IMR-90 (cell line): ENCODE measurements around the gene RHOF. TPM values are rescaled to one million over a fixed set of nuclear protein-coding genes. Genes with fewer than 3 reads are reported as not detected.

Experiments used
- ATAC-seq: fragments of 200-7000 bp; cut with Tn5 transposase; 2 replicates; pipeline ENCODE4 v1.9.1; 2020; ENCODE audit warnings: low read depth, mild to moderate bottlenecking, moderate library complexity
- BruUV-seq: library from RNA; stranded (reverse); fragments of 400-500 nt; replicated peaks from 2 replicates; lab custom pipeline; 2021; lab: Mats Ljungman, UMichigan
- CTCF ChIA-PET: fragments of 300-600 bp; formaldehyde crosslinking; extraction: SDS; loops from one replicate; lab custom pipeline; 2021; ENCODE audit warnings: antibody characterized with exemption; lab: Yijun Ruan, JAX
- POLR2A ChIA-PET: fragments of 300-600 bp; sonication (Branson Sonifier 250); formaldehyde crosslinking; loops from one replicate; lab custom pipeline; 2022; ENCODE audit warnings: antibody characterized with exemption; ENCODE audit not compliant: unreplicated experiment; lab: Charles Lee
- DNase-seq: peaks from one replicate; pipeline ENCODE4 v3.0.0; 2013
- H2AFZ ChIP-seq: replicated peaks from 2 replicates; pipeline ENCODE3; 2013; ENCODE audit warnings: low read length, mild to moderate bottlenecking; ENCODE audit not compliant: poor library complexity
- H2AK5ac ChIP-seq: 2 replicates; pipeline ENCODE4 v1.6.1; 2013; ENCODE audit warnings: low read depth, low read length, inconsistent platforms
- H2AK9ac ChIP-seq: replicated peaks from 2 replicates; pipeline ENCODE3; 2013; ENCODE audit warnings: mild to moderate bottlenecking, low read depth, low read length, moderate library complexity; ENCODE audit not compliant: poor library complexity
- H2BK120ac ChIP-seq: 2 replicates; pipeline ENCODE4 v1.6.1; 2013; ENCODE audit warnings: low read depth, low read length, inconsistent platforms
- H2BK15ac ChIP-seq: 3 replicates; pipeline ENCODE4 v1.6.1; 2013; ENCODE audit warnings: low read depth, low read length, inconsistent platforms
- H2BK20ac ChIP-seq: 2 replicates; pipeline ENCODE4 v1.6.1; 2013; ENCODE audit warnings: low read depth, mild to moderate bottlenecking, inconsistent platforms, low read length, moderate library complexity
- H2BK5ac ChIP-seq: 2 replicates; pipeline ENCODE4 v1.6.1; 2013; ENCODE audit warnings: mild to moderate bottlenecking, low read depth, low read length, inconsistent platforms; ENCODE audit not compliant: poor library complexity, severe bottlenecking
- H3K14ac ChIP-seq: replicated peaks from 2 replicates; pipeline ENCODE4 v1.6.1; 2013; ENCODE audit warnings: low read depth, low read length, inconsistent platforms
- H3K18ac ChIP-seq: 2 replicates; pipeline ENCODE4 v1.6.1; 2013; ENCODE audit warnings: low read depth, low read length, control low read depth
- H3K23ac ChIP-seq: 2 replicates; pipeline ENCODE4 v1.6.1; 2013; ENCODE audit warnings: low read depth, low read length, inconsistent platforms
- H3K27ac ChIP-seq: 2 replicates; pipeline ENCODE4 v1.5.1; 2013; ENCODE audit warnings: mild to moderate bottlenecking, control low read depth, low read length; ENCODE audit not compliant: insufficient read depth
- H3K27me3 ChIP-seq: 2 replicates; pipeline ENCODE4 v1.6.1; 2013; ENCODE audit warnings: low read length; ENCODE audit not compliant: control insufficient read depth, insufficient read depth
- H3K36me3 ChIP-seq: 2 replicates; pipeline ENCODE4 v1.6.1; 2013; ENCODE audit warnings: low read length, mixed read lengths; ENCODE audit not compliant: control insufficient read depth, insufficient read depth
- H3K4ac ChIP-seq: 2 replicates; pipeline ENCODE4 v1.6.1; 2013; ENCODE audit warnings: low read depth, low read length, inconsistent platforms
- H3K4me1 ChIP-seq: 2 replicates; pipeline ENCODE4 v1.6.1; 2013; ENCODE audit warnings: low read length, mixed read lengths; ENCODE audit not compliant: control insufficient read depth, insufficient read depth
- H3K4me2 ChIP-seq: 2 replicates; pipeline ENCODE4 v1.6.1; 2013; ENCODE audit warnings: low read depth, mild to moderate bottlenecking, control low read depth, low read length, moderate library complexity
- H3K4me3 ChIP-seq: 2 replicates; pipeline ENCODE4 v1.5.1; 2013; ENCODE audit warnings: low read depth, mild to moderate bottlenecking, control low read depth, low read length, moderate library complexity; ENCODE audit not compliant: insufficient read depth
- H3K56ac ChIP-seq: 2 replicates; pipeline ENCODE4 v1.6.1; 2013; ENCODE audit warnings: low read length, inconsistent platforms; ENCODE audit not compliant: insufficient read depth; ENCODE audit errors: extremely low read depth
- H3K79me1 ChIP-seq, 2 experiments: 2 replicates each; pipeline ENCODE4 v1.6.1; 2013; ENCODE audit warnings: low read length in 2 of 2, inconsistent platforms in 1 of 2, low read depth in 1 of 2
- H3K9ac ChIP-seq: 2 replicates; pipeline ENCODE4 v1.6.1; 2013; ENCODE audit warnings: low read depth, low read length, control low read depth
- H3K9me1 ChIP-seq: 2 replicates; pipeline ENCODE4 v1.6.1; 2013; ENCODE audit warnings: low read length, inconsistent platforms; ENCODE audit not compliant: insufficient read depth
- H3K9me3 ChIP-seq: 2 replicates; pipeline ENCODE4 v1.6.1; 2013; ENCODE audit warnings: low read length; ENCODE audit not compliant: control insufficient read depth, insufficient read depth
- H4K20me1 ChIP-seq: 2 replicates; pipeline ENCODE4 v1.6.1; 2013; ENCODE audit warnings: low read length, inconsistent platforms; ENCODE audit not compliant: insufficient read depth
- H4K5ac ChIP-seq: 2 replicates; pipeline ENCODE4 v1.6.1; 2013; ENCODE audit warnings: mild to moderate bottlenecking, low read depth, low read length, control low read depth
- H4K8ac ChIP-seq, 2 experiments: 2 replicates each; pipeline ENCODE4 v1.6.1; 2013; ENCODE audit warnings: low read depth in 2 of 2, low read length in 2 of 2, control low read depth in 1 of 2, inconsistent platforms in 1 of 2
- H4K91ac ChIP-seq: 2 replicates; pipeline ENCODE4 v1.6.1; 2013; ENCODE audit warnings: low read depth, low read length, inconsistent platforms; ENCODE audit not compliant: insufficient read depth
- FOS ChIP-seq: fragments of 150-350 bp; IDR thresholded peaks from 2 replicates; pipeline ENCODE4 v1.6.1; 2016; ENCODE audit warnings: low read depth, low read length
- MAFK ChIP-seq: IDR thresholded peaks from 2 replicates; pipeline ENCODE4 v1.6.1; 2012; ENCODE audit warnings: low read depth, low read length, improper control_type of control experiment
- NFE2L2 ChIP-seq: fragments of 150-350 bp; IDR thresholded peaks from 2 replicates; pipeline ENCODE4 v1.6.1; 2016; ENCODE audit warnings: low read depth, mild to moderate bottlenecking, low read length
- POLR2A ChIP-seq: IDR thresholded peaks from 2 replicates; pipeline ENCODE4 v1.6.1; 2012; ENCODE audit warnings: mild to moderate bottlenecking, low read depth, low read length
- RFX5 ChIP-seq: IDR thresholded peaks from 2 replicates; pipeline ENCODE4 v1.8.0; 2012; ENCODE audit warnings: low read depth, mild to moderate bottlenecking, low read length, moderate library complexity
- SMC3 ChIP-seq: fragments of 150-350 bp; IDR thresholded peaks from 2 replicates; pipeline ENCODE4 v1.6.1; 2016; ENCODE audit warnings: low read depth, mild to moderate bottlenecking, antibody characterized with exemption, low read length, moderate library complexity
- USF2 ChIP-seq: fragments of 150-350 bp; IDR thresholded peaks from 2 replicates; pipeline ENCODE4 v1.6.1; 2017; ENCODE audit warnings: mild to moderate bottlenecking, antibody characterized with exemption, low read length, low read depth
- WGBS, 2 experiments: methylation state at CpG; one replicate each; pipeline versions ENCODE4 v1.1.5 to v1.1.7; 2013; ENCODE audit warnings: missing lambda C conversion rate in 2 of 2; ENCODE audit not compliant: insufficient read length in 1 of 2; ENCODE audit errors: extremely low coverage in 2 of 2; 5-methylcytosine and 5-hydroxymethylcytosine counted together
- dilution Hi-C: fragments of 300-500 bp; cut with HindIII; formaldehyde crosslinking; loops from one replicate; pipeline ENCODE4 v1.14.3; 2018; ENCODE audit warnings: low sequenced_read_pairs; ENCODE audit not compliant: unreplicated experiment
- in situ Hi-C: fragments of 300-500 bp; cut with MboI; formaldehyde crosslinking; loops from 3 replicates; pipeline ENCODE4 v1.14.3; 2019; ENCODE audit warnings: low sequenced_read_pairs, inconsistent platforms, mixed read lengths
- intact Hi-C: fragments of 100-400 bp; cut with micrococcal nuclease; formaldehyde crosslinking; loops from 2 replicates; pipeline ENCODE4 v1.10.0; 2022
- polyA plus RNA-seq, 3 experiments: library from polyadenylated mRNA; depleted of rRNA; stranded (reverse); fragments of >200 nt; gene quantifications; 2 replicates each; pipeline ENCODE4 v1.2.3, GENCODE V29; 2012; ENCODE audit warnings: low replicate concordance in 1 of 3
- total RNA-seq: library from RNA; depleted of rRNA; stranded (reverse); fragments of >200 nt; gene quantifications from 2 replicates; pipeline ENCODE4 v1.2.3, GENCODE V29; 2012

RHOF gene
- total and polyA plus RNA-seq, 2 of the 4 experiments (the other 2 are of a cell fraction) = 3.0 to 5.1 TPM

- H3K27me3 ChIP-seq = no peaks in the 10 kb centered on the region
- H3K4me2 ChIP-seq = peak overlapping the region; percentile 96
- H3K4me1 ChIP-seq = peaks cover 30% of the 10 kb centered on the region
- TF ChIP-seq RFX5 (no peak), NFE2L2 (peak; percentile 90), SMC3 (no peak), MAFK (peak; percentile 44; the same call in 1 of the 2 replicates), FOS (no peak), USF2 (no peak), POLR2A (peak; percentile 86)
- H3K14ac ChIP-seq = peak overlapping the region; percentile 100
- peak overlapping the region; percentile 93 to 99 for H4K8ac ChIP-seq
- 0% methylated on average over 9 of the region's 86 CpGs; no CpG with 5 or more reads in 1 of the 2 experiments for WGBS, 2 experiments
- H2BK120ac ChIP-seq = peak overlapping the region; percentile 88
- peak overlapping the region; percentile 99 for H3K18ac ChIP-seq
- H2AFZ ChIP-seq = peak overlapping the region; percentile 54
- peak overlapping the region; percentile 87 for H2AK5ac ChIP-seq
- peak overlapping the region; percentile 99 for H4K91ac ChIP-seq
- BruUV-seq = no TSS peak
- H2BK15ac ChIP-seq = peak overlapping the region; percentile 77; the same call in 2 of the 3 replicates
- peaks cover 6 to 43% of the 10 kb centered on the region in 2 experiments; a peak in 3 of 4 replicates for H3K79me1 ChIP-seq
- peaks cover 15% of the 10 kb centered on the region for H4K20me1 ChIP-seq
- peaks cover 6% of the 10 kb centered on the region for H3K36me3 ChIP-seq
- no peaks in the 10 kb centered on the region for H3K9me3 ChIP-seq
- dilution Hi-C loops = no loop called here
- H2BK5ac ChIP-seq = peak overlapping the region; percentile 99
- H3K23ac ChIP-seq = peak overlapping the region; percentile 100
- peak overlapping the region; percentile 100 for H4K5ac ChIP-seq
- ChIA-PET CTCF (interaction anchor here (1.0 kb wide), 1 partner anchor 87 kb away, joined by 3 read pairs; the partner anchor contains the start of gene PSMD9), POLR2A (interaction anchor here (0.6 to 3.4 kb wide), 5 partner anchors 10 to 684 kb away, joined by 3 to 20 read pairs (median 11); no protein-coding TSS in a partner anchor)
- in situ Hi-C loops = no loop called here
- peak overlapping the region; percentile 93 for H3K9ac ChIP-seq
- peaks cover 4% of the 10 kb centered on the region; the same call in 1 of the 2 replicates for H3K9me1 ChIP-seq
- ATAC-seq (peak; percentile 5), DNase-seq (peak; percentile 83)
- H3K4ac ChIP-seq = peak overlapping the region; percentile 99
- peak overlapping the region; percentile 100 for H2AK9ac ChIP-seq
- peak overlapping the region; percentile 99 for H3K56ac ChIP-seq
- peak overlapping the region; percentile 52 for H3K4me3 ChIP-seq
- peak overlapping the region; percentile 97 for H3K27ac ChIP-seq
- intact Hi-C loops = no loop called here
- H2BK20ac ChIP-seq = peak overlapping the region; percentile 4; the same call in 1 of the 2 replicates
Measured at GRCh38 chr12:121800694-121801594, 7.5 kb upstream of the RHOF start.
